ENCODE measurements around the gene TBC1D23. TPM values are rescaled to one million over a fixed set of nuclear protein-coding genes. Genes with fewer than 3 reads are reported as not detected.
"Not testable (repeated sequence)": the region's sequence is repeated elsewhere in the genome, so short reads cannot be mapped to it uniquely, and the experiment has no call there.

TBC1D23 gene
- total RNA-seq, 1 experiment from 2014 or later: 34.8 TPM

GRCh38 chr3:100269001-100269400 is 8.2 kb downstream of the TBC1D23 start:
- intact Hi-C loops (cut with micrococcal nuclease): no loop called here
- DNase-seq (ENCODE audit: unreplicated experiment): no peak
- ChIA-PET POLR2A (interaction anchor here (0.5 to 2.9 kb wide), 7 partner anchors 8 to 1855 kb away, joined by 3 to 35 read pairs (median 3); partner anchors contain the start of genes CMSS1 and TBC1D23), CTCF (interaction anchor here (1.6 to 1.7 kb wide), 2 partner anchors 9 to 426 kb away, joined by 3 to 7 read pairs; partner anchors contain the start of gene TBC1D23)
- Mint-ChIP-seq H3K36me3 (ENCODE audit: insufficient read depth, unreplicated experiment) (peaks cover 5% of the 10 kb centered on the region), H3K27ac (ENCODE audit: low read depth, unreplicated experiment) (no peak overlapping the region), H3K4me1 (ENCODE audit: insufficient read depth, unreplicated experiment) (peaks cover 29% of the 10 kb centered on the region), H3K4me3 (ENCODE audit: unreplicated experiment) (no peak overlapping the region), H3K9me3 (ENCODE audit: unreplicated experiment) (no peaks in the 10 kb centered on the region), H3K27me3 (ENCODE audit: insufficient read depth, unreplicated experiment) (no peaks in the 10 kb centered on the region)
- no peak for TF ChIP-seq CTCF (IDR thresholded peaks at IDR 0.05; ENCODE audit: unreplicated experiment)
- BruUV-seq (replicated peaks): no TSS peak

GRCh38 chr3:100269410-100270214 is 8.8 kb downstream of the TBC1D23 start:
- BruUV-seq (replicated peaks): no TSS peak
- H3K4me1 Mint-ChIP-seq (ENCODE audit: insufficient read depth, unreplicated experiment): peaks cover 23% of the 10 kb centered on the region
- intact Hi-C loops (cut with micrococcal nuclease): no loop called here
- H3K36me3 Mint-ChIP-seq (ENCODE audit: insufficient read depth, unreplicated experiment): no peaks in the 10 kb centered on the region
- ChIA-PET POLR2A (interaction anchor here (0.5 to 2.9 kb wide), 7 partner anchors 9 to 1854 kb away, joined by 3 to 35 read pairs (median 3); partner anchors contain the start of genes CMSS1 and TBC1D23), CTCF (interaction anchor here (0.6 to 1.7 kb wide), 4 partner anchors 9 to 427 kb away, joined by 3 to 7 read pairs (median 4); partner anchors contain the start of gene TBC1D23)
- H3K27me3 Mint-ChIP-seq (ENCODE audit: insufficient read depth, unreplicated experiment): no peaks in the 10 kb centered on the region
- H3K27ac Mint-ChIP-seq (ENCODE audit: low read depth, unreplicated experiment): no peak overlapping the region
- H3K4me3 Mint-ChIP-seq (ENCODE audit: unreplicated experiment): no peak overlapping the region
- DNase-seq (ENCODE audit: unreplicated experiment): peak; percentile 80
- no peak for TF ChIP-seq CTCF (IDR thresholded peaks at IDR 0.05; ENCODE audit: unreplicated experiment)
- H3K9me3 Mint-ChIP-seq (ENCODE audit: unreplicated experiment): no peaks in the 10 kb centered on the region

GRCh38 chr3:100270215-100270583 is 9.4 kb downstream of the TBC1D23 start:
- Mint-ChIP-seq H3K27ac (ENCODE audit: low read depth, unreplicated experiment) (no peak overlapping the region), H3K4me1 (ENCODE audit: insufficient read depth, unreplicated experiment) (peaks cover 18% of the 10 kb centered on the region), H3K4me3 (ENCODE audit: unreplicated experiment) (no peak overlapping the region), H3K9me3 (ENCODE audit: unreplicated experiment) (no peaks in the 10 kb centered on the region), H3K27me3 (ENCODE audit: insufficient read depth, unreplicated experiment) (no peaks in the 10 kb centered on the region), H3K36me3 (ENCODE audit: insufficient read depth, unreplicated experiment) (no peaks in the 10 kb centered on the region)
- BruUV-seq (replicated peaks): no TSS peak
- DNase-seq (ENCODE audit: unreplicated experiment): no peak
- TF ChIP-seq CTCF (IDR thresholded peaks at IDR 0.05; ENCODE audit: unreplicated experiment): no peak
- ChIA-PET CTCF (interaction anchor here (0.6 to 1.7 kb wide), 5 partner anchors 10 to 544 kb away, joined by 3 to 7 read pairs (median 3); partner anchors contain the start of gene TBC1D23), POLR2A (interaction anchor here (1.4 to 2.9 kb wide), 3 partner anchors 9 to 438 kb away, joined by 3 to 35 read pairs (median 4); partner anchors contain the start of gene TBC1D23)
- intact Hi-C loops (cut with micrococcal nuclease): no loop called here

- intact Hi-C loops (cut with micrococcal nuclease): no loop called here
- Mint-ChIP-seq H3K4me1 (ENCODE audit: insufficient read depth, unreplicated experiment) (peaks cover 18% of the 10 kb centered on the region), H3K9me3 (ENCODE audit: unreplicated experiment) (no peaks in the 10 kb centered on the region), H3K27me3 (ENCODE audit: insufficient read depth, unreplicated experiment) (no peaks in the 10 kb centered on the region), H3K36me3 (ENCODE audit: insufficient read depth, unreplicated experiment) (no peaks in the 10 kb centered on the region), H3K27ac (ENCODE audit: low read depth, unreplicated experiment) (no peak overlapping the region), H3K4me3 (ENCODE audit: unreplicated experiment) (no peak overlapping the region)
- no peak for TF ChIP-seq CTCF (IDR thresholded peaks at IDR 0.05; ENCODE audit: unreplicated experiment)
- no TSS peak for BruUV-seq (replicated peaks)
- no peak for DNase-seq (ENCODE audit: unreplicated experiment)
- POLR2A ChIA-PET: interaction anchor here (0.7 to 2.9 kb wide), 2 partner anchors 11 to 88 kb away, joined by 3 to 35 read pairs; partner anchors contain the start of gene TBC1D23
- CTCF ChIA-PET: interaction anchor here (0.8 to 1.1 kb wide), 2 partner anchors 27 to 440 kb away, joined by 3 to 4 read pairs; no protein-coding TSS in a partner anchor
Observed at GRCh38 chr3:100271522-100271921, 10.7 kb downstream of the TBC1D23 start.

GRCh38 chr3:100272797-100273611 is 12.2 kb downstream of the TBC1D23 start:
- peaks cover 18% of the 10 kb centered on the region for H3K4me1 Mint-ChIP-seq (ENCODE audit: insufficient read depth, unreplicated experiment)
- H3K27ac Mint-ChIP-seq (ENCODE audit: low read depth, unreplicated experiment); POLR2A ChIA-PET; H3K4me3 Mint-ChIP-seq (ENCODE audit: unreplicated experiment); H3K27me3 Mint-ChIP-seq (ENCODE audit: insufficient read depth, unreplicated experiment); CTCF ChIA-PET; H3K9me3 Mint-ChIP-seq (ENCODE audit: unreplicated experiment); H3K36me3 Mint-ChIP-seq (ENCODE audit: insufficient read depth, unreplicated experiment); BruUV-seq (replicated peaks); intact Hi-C loops (cut with micrococcal nuclease); DNase-seq (ENCODE audit: unreplicated experiment): not testable (repeated sequence)

All from MCF 10A (cell line).